Subcutaneous abdominal adipose tissue (tissue), 5 donors: ENCODE results near the gene SERPINA10.
"Not testable (repeated sequence)": the region's sequence is repeated elsewhere in the genome, so short reads cannot be mapped to it uniquely, and the experiment has no call there.

Experiments used
- H3K27ac ChIP-seq: one replicate; pipeline ENCODE4 v1.7.0; 2013; ENCODE audit warnings: low read depth, mild to moderate bottlenecking, inconsistent platforms, low read length, moderate library complexity
- H3K27me3 ChIP-seq, 5 donors: one replicate each; pipeline ENCODE4 v1.7.0; 2013; ENCODE audit warnings: low read length in 5 of 5, inconsistent platforms in 1 of 5; ENCODE audit not compliant: control insufficient read depth in 5 of 5, insufficient read depth in 4 of 5
- H3K36me3 ChIP-seq, 5 donors: one replicate each; pipeline ENCODE4 v1.7.0; 2013; ENCODE audit warnings: low read length in 5 of 5; ENCODE audit not compliant: control insufficient read depth in 5 of 5, insufficient read depth in 5 of 5
- H3K4me1 ChIP-seq, 5 donors: one replicate each; pipeline ENCODE4 v1.7.0; 2013; ENCODE audit warnings: low read length in 5 of 5, mild to moderate bottlenecking in 3 of 5, moderate library complexity in 1 of 5; ENCODE audit not compliant: control insufficient read depth in 5 of 5, insufficient read depth in 5 of 5
- H3K4me3 ChIP-seq, 5 donors: one replicate each; pipeline ENCODE4 v1.7.0; 2013; ENCODE audit warnings: low read length in 5 of 5, low read depth in 1 of 5
- H3K9ac ChIP-seq, 5 donors: one replicate each; pipeline ENCODE4 v1.7.0; 2013; ENCODE audit warnings: low read length in 5 of 5, mild to moderate bottlenecking in 4 of 5, moderate library complexity in 3 of 5
- H3K9me3 ChIP-seq, 5 donors: one replicate each; pipeline ENCODE4 v1.7.0; 2013; ENCODE audit warnings: low read length in 5 of 5; ENCODE audit not compliant: control insufficient read depth in 5 of 5
- donor health status: healthy.
- donor health status: healthy.
- donor health status: healthy.
- donor health status: healthy.
- donor health status: healthy.

Gene SERPINA10

DNA sequence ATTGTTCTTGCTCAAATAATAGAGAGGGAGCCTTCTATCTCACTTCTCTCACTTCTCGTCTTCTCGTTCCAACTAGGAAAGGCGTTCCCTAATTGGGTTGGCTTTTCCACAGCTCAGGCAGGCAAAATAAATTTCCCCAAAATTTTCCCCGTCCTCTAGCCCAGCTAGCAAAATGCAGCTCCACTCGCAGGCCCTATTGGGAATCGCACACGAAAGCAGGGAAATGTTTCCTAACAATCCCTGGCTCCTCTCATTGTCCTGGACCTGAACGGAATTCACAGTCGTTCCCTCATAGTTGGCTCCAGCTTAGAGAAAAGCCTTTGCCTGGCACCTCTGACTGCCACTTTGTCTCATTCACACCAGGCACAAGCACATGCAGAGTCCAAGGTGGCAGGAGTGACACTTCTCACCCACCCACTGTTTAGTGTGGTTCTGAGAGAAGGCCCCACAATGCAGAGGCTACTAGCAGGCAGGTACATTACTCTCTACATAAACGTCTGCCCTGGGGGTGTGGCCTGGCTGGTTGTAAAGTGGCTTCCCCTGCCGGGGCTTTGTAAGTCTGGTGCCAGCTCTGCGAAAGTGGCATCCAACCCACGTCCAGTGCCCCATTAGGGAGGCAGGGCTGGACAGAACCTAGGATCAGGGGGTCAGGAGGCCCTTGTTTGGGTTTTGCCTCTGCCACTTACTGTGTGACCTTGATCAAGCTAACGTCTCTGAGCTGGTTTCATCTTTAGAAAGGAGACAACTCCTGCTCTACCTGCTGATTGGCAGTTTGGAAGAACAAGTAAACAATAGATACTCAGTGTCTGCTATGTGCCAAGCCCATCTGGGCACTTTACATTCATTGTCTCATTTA, 4.2 kb downstream of the SERPINA10 start:
- Histone ChIP-seq H3K27me3 (no peaks in the 10 kb centered on the region), H3K27ac (no peak overlapping the region), H3K36me3 (no peaks in the 10 kb centered on the region), H3K4me1 (no peaks in the 10 kb centered on the region), H3K9ac (no peak overlapping the region), H3K9me3 (no peaks in the 10 kb centered on the region), H3K4me3 (no peak overlapping the region)

DNA sequence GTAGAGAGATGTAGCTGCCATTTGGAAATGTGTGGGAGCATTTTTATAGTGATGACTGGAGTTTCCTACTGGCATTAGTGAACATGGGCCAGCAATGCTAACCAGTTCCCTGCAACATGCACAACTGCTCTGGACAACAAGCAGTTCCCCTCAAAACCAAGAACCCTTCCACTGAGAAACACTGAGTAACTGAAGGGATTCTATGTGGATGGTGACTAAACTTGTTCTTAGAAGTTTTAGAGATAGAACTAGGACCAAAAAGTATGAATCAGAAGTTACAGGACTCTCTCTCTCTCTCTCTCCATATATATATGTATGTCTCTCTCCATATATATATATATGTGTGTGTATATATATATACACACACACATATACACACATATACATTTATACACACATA, 7.9 kb downstream of the SERPINA10 start:
- Histone ChIP-seq H3K27ac (no peak overlapping the region), H3K4me3 (no peak overlapping the region), H3K4me1 (no peaks in the 10 kb centered on the region), H3K27me3 (no peaks in the 10 kb centered on the region), H3K36me3 (no peaks in the 10 kb centered on the region), H3K9ac (no peak overlapping the region), H3K9me3 (no peaks in the 10 kb centered on the region)

DNA sequence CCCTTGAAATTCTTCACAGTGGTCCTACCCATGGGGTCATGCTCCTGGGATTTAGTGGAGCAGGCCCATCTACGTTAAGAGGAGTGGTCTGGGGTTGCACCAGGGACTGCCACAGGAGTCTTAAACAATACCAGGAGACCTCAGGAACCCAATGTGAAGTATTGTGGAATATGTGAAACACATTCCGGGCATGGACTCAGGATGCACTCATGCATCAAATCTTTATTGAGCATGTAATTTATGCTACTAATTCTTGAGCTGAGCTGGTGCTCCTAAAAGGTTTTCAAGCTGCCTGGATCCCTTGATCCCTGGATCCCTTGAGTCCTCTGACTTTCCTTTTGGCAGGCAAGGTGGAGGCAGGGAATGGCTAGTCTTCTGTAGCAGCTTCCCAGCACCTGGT, 8.8 kb downstream of the SERPINA10 start:
- H3K4me1 ChIP-seq: no peaks in the 10 kb centered on the region

DNA sequence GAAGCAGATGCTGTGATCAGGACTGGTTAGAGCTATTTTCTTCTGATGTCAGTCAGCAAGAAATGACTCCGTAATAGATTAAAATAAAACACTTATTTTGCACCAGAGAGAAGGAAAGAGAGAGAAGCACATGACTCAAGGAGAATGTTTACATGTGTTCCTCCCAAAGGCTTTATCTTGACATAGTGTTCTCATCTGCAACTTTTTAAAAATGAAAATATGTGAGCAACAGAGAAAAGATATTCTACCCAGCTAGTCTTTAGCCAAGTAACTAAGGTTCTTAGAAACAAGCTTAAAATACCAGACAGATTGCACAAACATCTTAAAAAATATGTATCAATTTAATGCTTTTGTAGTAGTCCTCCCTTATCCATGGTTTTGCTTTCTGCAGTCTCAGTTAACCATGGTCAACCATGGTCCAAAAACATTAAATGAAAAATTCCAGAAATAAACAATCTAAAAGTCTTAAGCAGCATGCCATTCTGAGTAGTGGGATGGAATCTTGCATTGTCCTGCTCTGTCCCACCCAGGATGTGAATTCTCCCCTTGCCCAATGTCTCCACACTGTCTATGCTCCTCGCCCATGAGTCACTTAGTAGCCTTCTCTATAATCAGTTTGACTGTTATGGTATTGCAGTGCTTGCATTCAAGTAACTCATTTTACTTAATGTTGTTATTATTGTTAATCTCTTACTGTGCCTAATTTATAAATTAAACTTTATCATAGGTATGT, 9.9 kb downstream of the SERPINA10 start:
- Histone ChIP-seq H3K4me1 (no peaks in the 10 kb centered on the region), H3K27ac (no peak overlapping the region), H3K36me3 (no peaks in the 10 kb centered on the region), H3K27me3 (no peaks in the 10 kb centered on the region), H3K9ac (no peak overlapping the region), H3K9me3 (no peaks in the 10 kb centered on the region), H3K4me3 (no peak overlapping the region)

More for the DNA sequence above, 8.8 kb downstream of the SERPINA10 start:
- H3K27me3 ChIP-seq: no peaks in the 10 kb centered on the region
- H3K9ac ChIP-seq: no peak overlapping the region
- H3K4me3 ChIP-seq: no peak overlapping the region
- H3K36me3 ChIP-seq: no peaks in the 10 kb centered on the region
- no peak overlapping the region for H3K27ac ChIP-seq
- no peaks in the 10 kb centered on the region for H3K9me3 ChIP-seq

DNA sequence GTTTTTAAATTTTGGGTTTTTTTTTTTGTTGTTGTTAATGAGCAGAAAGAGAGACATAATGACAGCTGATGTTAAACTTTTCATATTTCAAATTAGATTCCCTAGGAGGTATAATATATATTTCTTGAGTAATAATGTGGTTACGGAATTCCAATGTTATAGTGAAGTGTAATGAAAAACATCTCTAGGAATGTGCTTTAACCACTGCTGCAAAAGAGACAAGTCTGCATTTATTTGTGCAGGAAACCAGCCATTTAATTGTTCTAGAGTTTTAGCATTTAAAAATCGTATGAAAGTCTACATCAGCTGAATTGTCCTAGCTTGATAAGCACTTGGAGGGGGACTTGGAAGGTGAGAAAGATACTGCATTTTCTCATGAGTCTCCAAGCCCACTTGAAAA, 14.3 kb downstream of the SERPINA10 start:
- Histone ChIP-seq H3K4me1 (no peaks in the 10 kb centered on the region), H3K36me3 (no peaks in the 10 kb centered on the region), H3K27ac (no peak overlapping the region), H3K4me3 (no peak overlapping the region), H3K27me3 (no peaks in the 10 kb centered on the region), H3K9me3 (no peaks in the 10 kb centered on the region), H3K9ac (no peak overlapping the region)

DNA sequence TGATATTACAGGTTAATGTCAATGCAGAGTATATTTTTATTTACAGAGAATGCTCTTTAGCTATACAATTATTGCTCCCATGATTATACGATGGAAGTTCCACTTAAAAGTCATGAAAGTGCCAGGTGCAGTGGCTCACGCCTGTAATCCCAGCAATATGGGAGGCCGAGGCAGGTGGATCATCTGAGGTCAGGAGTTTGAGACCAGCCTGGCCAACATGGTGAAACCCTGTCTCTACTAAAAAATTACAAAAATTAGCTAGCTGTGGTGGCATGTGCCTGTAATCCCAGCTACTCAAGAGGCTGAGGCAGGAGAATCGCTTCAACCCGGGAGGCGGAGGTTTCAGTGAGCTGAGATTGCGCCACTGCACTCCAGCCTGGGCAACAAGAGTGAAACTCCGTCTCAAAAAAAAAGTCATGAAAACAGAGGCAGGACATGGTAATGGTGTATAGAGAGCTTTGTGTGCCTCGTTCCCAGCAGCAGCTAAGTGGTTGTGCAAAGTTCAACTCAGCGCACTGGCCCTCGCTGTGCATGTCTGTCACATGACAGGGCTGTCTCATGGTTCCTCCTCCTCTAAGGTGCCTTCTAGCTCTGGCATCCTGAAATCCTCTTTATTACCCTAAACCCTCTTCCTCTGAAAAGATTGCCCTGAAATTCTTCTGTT, 16.0 kb downstream of the SERPINA10 start:
- not testable (repeated sequence) for H3K27ac ChIP-seq, H3K9ac ChIP-seq, H3K4me3 ChIP-seq

DNA sequence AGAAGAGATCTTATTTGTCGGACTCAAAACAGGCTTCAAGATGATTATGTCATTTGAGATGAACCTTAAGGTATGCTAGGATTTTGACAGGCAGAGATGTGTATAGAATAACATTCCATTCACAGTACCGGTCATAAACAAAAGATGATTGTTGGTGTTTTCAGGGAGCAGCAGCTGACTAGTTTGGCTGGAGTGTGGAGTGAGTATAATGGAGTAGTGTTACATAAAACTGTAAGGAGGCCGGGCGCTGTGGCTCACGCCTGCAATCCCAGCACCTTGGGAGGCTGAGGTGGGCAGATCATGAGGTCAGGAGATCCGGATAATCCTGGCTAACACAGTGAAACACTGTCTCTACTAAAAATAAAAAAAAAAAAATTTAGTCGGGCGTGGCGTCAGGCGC, 23.9 kb downstream of the SERPINA10 start:
- Histone ChIP-seq H3K4me3 (no peak overlapping the region), H3K27ac (no peak overlapping the region), H3K27me3 (no peaks in the 10 kb centered on the region), H3K9me3 (no peaks in the 10 kb centered on the region), H3K36me3 (no peaks in the 10 kb centered on the region), H3K4me1 (no peaks in the 10 kb centered on the region), H3K9ac (no peak overlapping the region)

More for the DNA sequence above, 16.0 kb downstream of the SERPINA10 start:
- not testable (repeated sequence) for H3K36me3 ChIP-seq, H3K27me3 ChIP-seq, H3K9me3 ChIP-seq, H3K4me1 ChIP-seq

DNA sequence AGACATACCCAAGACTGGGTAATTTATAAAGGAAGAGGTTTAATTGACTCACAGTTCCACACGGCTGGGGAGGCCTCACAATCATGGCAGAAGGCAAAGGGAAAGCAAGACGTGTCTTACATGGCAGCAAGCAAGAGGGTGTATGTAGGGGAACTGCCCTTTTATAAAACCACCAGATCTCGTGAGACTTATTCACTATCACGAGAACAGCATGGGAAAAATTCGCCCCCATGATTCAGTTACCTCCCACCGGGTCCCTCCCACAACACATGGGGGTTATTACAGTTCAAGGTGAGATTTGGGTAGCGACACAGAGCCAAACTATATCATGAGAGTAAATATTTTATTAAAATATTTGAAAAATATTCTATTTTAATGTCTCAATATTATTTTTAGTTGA, 24.5 kb downstream of the SERPINA10 start:
- H3K36me3 ChIP-seq, H3K9me3 ChIP-seq, H3K9ac ChIP-seq, H3K4me3 ChIP-seq, H3K27ac ChIP-seq, H3K4me1 ChIP-seq, H3K27me3 ChIP-seq: not testable (repeated sequence)

DNA sequence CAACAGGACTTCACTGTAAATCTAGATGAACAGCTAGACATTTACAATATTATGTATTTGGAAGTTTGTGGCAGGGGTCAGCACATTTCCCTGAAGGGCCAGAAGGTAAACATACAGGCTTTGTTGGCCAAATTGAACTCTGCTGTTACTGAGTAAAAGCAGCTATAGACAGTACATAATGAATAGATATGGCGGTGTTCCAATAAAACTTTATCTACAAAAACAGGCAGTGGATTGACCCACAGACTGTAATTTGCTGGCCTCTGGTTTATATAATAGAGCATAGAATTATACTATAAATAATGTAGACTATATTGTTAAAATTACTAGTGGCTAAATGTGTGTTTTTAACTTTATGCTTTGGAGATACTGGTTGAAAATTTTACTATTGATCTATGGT, 25.7 kb downstream of the SERPINA10 start:
- Histone ChIP-seq H3K9ac (no peak overlapping the region), H3K27me3 (no peaks in the 10 kb centered on the region), H3K36me3 (no peaks in the 10 kb centered on the region), H3K4me3 (no peak overlapping the region), H3K9me3 (no peaks in the 10 kb centered on the region), H3K4me1 (no peaks in the 10 kb centered on the region), H3K27ac (no peak overlapping the region)

DNA sequence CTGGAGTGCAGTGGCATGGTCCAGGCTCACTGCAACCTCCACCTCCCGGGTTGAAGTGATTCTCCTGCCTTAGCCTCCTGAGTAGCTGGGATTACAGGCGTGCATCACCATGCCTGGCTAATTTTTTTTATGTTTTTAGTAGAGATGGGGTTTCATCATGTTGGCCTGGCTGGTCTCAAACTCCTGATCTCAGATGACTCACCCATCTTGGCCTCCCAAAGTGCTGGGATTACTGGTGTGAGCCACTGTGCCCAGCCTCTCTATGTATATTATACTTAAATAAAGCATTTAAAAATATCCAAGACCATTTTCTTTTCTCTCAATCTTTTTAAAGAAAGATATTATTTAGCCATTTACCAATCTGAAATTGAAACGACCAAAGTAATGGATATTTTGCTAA, 28.9 kb downstream of the SERPINA10 start:
- not testable (repeated sequence) for H3K36me3 ChIP-seq, H3K4me3 ChIP-seq, H3K9me3 ChIP-seq, H3K27ac ChIP-seq, H3K9ac ChIP-seq, H3K27me3 ChIP-seq, H3K4me1 ChIP-seq
